ENCODE measurements around the gene AACS.

- TF ChIP-seq CTCF (IDR thresholded peaks at IDR 0.05) (no peak), EZH2 (IDR thresholded peaks at IDR 0.05) (no peak)
These were observed 84.2 kb downstream of the AACS start for GRCh38 chr12:125149160-125150108.

Measured in neural progenitor cell (in vitro differentiated cells).